H1 (cell line): ENCODE data around the gene BCO2. TPM values are rescaled to one million over a fixed set of nuclear protein-coding genes. Genes with fewer than 3 reads are reported as not detected.

Experiments
- CTCF ChIA-PET: fragments of 300-600 bp; sonication (Branson Sonifier 250); formaldehyde crosslinking; loops from one replicate; lab custom pipeline; 2021; ENCODE audit not compliant: partially characterized antibody; lab: Charles Lee
- POLR2A ChIA-PET: fragments of 300-600 bp; sonication (Branson Sonifier 250); formaldehyde crosslinking; loops from one replicate; lab custom pipeline; 2021; ENCODE audit warnings: inconsistent platforms; ENCODE audit not compliant: partially characterized antibody; lab: Charles Lee
- DNase-seq, 2 experiments: peaks; one replicate each; pipeline versions ENCODE4 v3.0.0 to v3.0.0-alpha.2; 2010 to 2022; ENCODE audit warnings: low spot score in 2 of 2, low read depth in 1 of 2, mixed read lengths in 1 of 2
- FAIRE-seq: peaks from 2 replicates; lab custom pipeline; 2011; peaks lifted over from hg19 to GRCh38; lab: Jason Lieb, UNC
- H2AFZ ChIP-seq: 2 replicates; pipeline ENCODE4 v1.8.1; 2012; ENCODE audit warnings: low read length, inconsistent platforms
- H2AK5ac ChIP-seq: 2 replicates; pipeline ENCODE4 v1.6.1; 2013; ENCODE audit warnings: low read depth, low read length
- H2BK120ac ChIP-seq: replicated peaks from 2 replicates; pipeline ENCODE3; 2013; ENCODE audit warnings: low read depth, low read length, inconsistent platforms
- H2BK12ac ChIP-seq: 2 replicates; pipeline ENCODE4 v1.6.1; 2013; ENCODE audit warnings: low read depth, low read length
- H2BK15ac ChIP-seq: 2 replicates; pipeline ENCODE4 v1.6.1; 2013; ENCODE audit warnings: low read length
- H2BK20ac ChIP-seq: 2 replicates; pipeline ENCODE4 v1.6.1; 2013; ENCODE audit warnings: low read length
- H2BK5ac ChIP-seq: 2 replicates; pipeline ENCODE4 v1.6.1; 2013; ENCODE audit warnings: low read depth, low read length
- H3K14ac ChIP-seq: 2 replicates; pipeline ENCODE4 v1.6.1; 2013; ENCODE audit warnings: inconsistent platforms; ENCODE audit not compliant: insufficient read length
- H3K18ac ChIP-seq: 2 replicates; pipeline ENCODE4 v1.6.1; 2013; ENCODE audit warnings: low read length; ENCODE audit errors: extremely low read depth
- H3K23ac ChIP-seq: 2 replicates; pipeline ENCODE4 v1.6.1; 2013; ENCODE audit warnings: inconsistent platforms; ENCODE audit not compliant: insufficient read length
- H3K23me2 ChIP-seq: 2 replicates; pipeline ENCODE4 v1.6.1; 2013; ENCODE audit warnings: low read depth, low read length
- H3K27ac ChIP-seq: 2 replicates; pipeline ENCODE4 v1.6.1; 2011; ENCODE audit warnings: low read depth, low read length, inconsistent platforms
- H3K27me3 ChIP-seq, 4 experiments: replicated peaks in 1 of 4; 1 replicate in 1 of 4; 2 replicates in 3 of 4; pipeline versions ENCODE4 v1.6.1 to v1.8.1; 2011 to 2013; ENCODE audit warnings: low read length in 3 of 4, mild to moderate bottlenecking in 3 of 4, inconsistent platforms in 2 of 4, mixed read lengths in 2 of 4, moderate library complexity in 1 of 4; ENCODE audit not compliant: control insufficient read depth in 3 of 4, insufficient read depth in 3 of 4; ENCODE audit errors: extremely low read depth in 1 of 4
- H3K36me3 ChIP-seq, 4 experiments: 2 replicates each; pipeline versions ENCODE4 v1.6.1 to v1.8.1; 2011 to 2013; ENCODE audit warnings: mild to moderate bottlenecking in 4 of 4, low read length in 3 of 4, moderate library complexity in 2 of 4, control low read depth in 1 of 4, inconsistent platforms in 1 of 4; ENCODE audit not compliant: insufficient read depth in 4 of 4, control insufficient read depth in 2 of 4
- H3K4ac ChIP-seq: replicated peaks from 2 replicates; pipeline ENCODE3; 2013; ENCODE audit warnings: low read length, low read depth, mixed read lengths, inconsistent platforms; ENCODE audit not compliant: insufficient read length
- H3K4me1 ChIP-seq, 4 experiments: replicated peaks in 1 of 4; 1 replicate in 1 of 4; 2 replicates in 3 of 4; pipeline versions ENCODE4 v1.6.1 to v1.8.1; 2011 to 2013; ENCODE audit warnings: low read length in 3 of 4, inconsistent platforms in 2 of 4, mixed read lengths in 1 of 4; ENCODE audit not compliant: insufficient read depth in 4 of 4, control insufficient read depth in 3 of 4
- H3K4me2 ChIP-seq, 2 experiments: 2 replicates each; pipeline versions ENCODE4 v1.6.1 to v1.8.1; 2011 to 2013; ENCODE audit warnings: low read depth in 2 of 2, low read length in 2 of 2, control low read depth in 1 of 2, inconsistent platforms in 1 of 2, mild to moderate bottlenecking in 1 of 2; ENCODE audit not compliant: insufficient read depth in 1 of 2
- H3K4me3 ChIP-seq, 4 experiments: fragments of 200-600, 300-600 bp in 1 of 4; sonication (generic), shearing (Covaris generic), sonication (Bioruptor Twin) in 1 of 4; 2 replicates each; pipeline versions ENCODE4 v1.5.1 to v1.8.1; 2011 to 2016; ENCODE audit warnings: low read length in 4 of 4, low read depth in 3 of 4, control low read depth in 2 of 4, inconsistent platforms in 2 of 4, mild to moderate bottlenecking in 2 of 4, mixed read lengths in 1 of 4, moderate library complexity in 1 of 4; ENCODE audit not compliant: insufficient read depth in 2 of 4; ENCODE audit errors: extremely low read depth in 1 of 4
- H3K56ac ChIP-seq: replicated peaks from 2 replicates; pipeline ENCODE3; 2013; ENCODE audit warnings: low read depth, mild to moderate bottlenecking, mixed read lengths, low read length, inconsistent platforms; ENCODE audit not compliant: insufficient read length
- H3K79me1 ChIP-seq: 2 replicates; pipeline ENCODE4 v1.6.1; 2013; ENCODE audit warnings: low read depth, low read length, control low read depth
- H3K79me2 ChIP-seq, 2 experiments: 2 replicates each; pipeline versions ENCODE4 v1.6.1 to v1.8.1; 2012 to 2013; ENCODE audit warnings: low read length in 2 of 2, mild to moderate bottlenecking in 2 of 2, inconsistent platforms in 1 of 2; ENCODE audit not compliant: insufficient read depth in 2 of 2, control insufficient read depth in 1 of 2
- H3K9ac ChIP-seq, 4 experiments: replicated peaks in 1 of 4; 1 replicate in 1 of 4; 2 replicates in 3 of 4; pipeline versions ENCODE4 v1.6.1 to v1.8.1; 2011 to 2013; ENCODE audit warnings: low read depth in 3 of 4, low read length in 3 of 4, control low read depth in 2 of 4, mild to moderate bottlenecking in 2 of 4, moderate library complexity in 2 of 4, inconsistent platforms in 1 of 4; ENCODE audit errors: extremely low read depth in 1 of 4
- H3K9me3 ChIP-seq, 2 experiments: 2 replicates each; pipeline versions ENCODE4 v1.6.1 to v1.8.1; 2012 to 2013; ENCODE audit warnings: mild to moderate bottlenecking in 2 of 2, moderate library complexity in 2 of 2, control low read depth in 1 of 2, inconsistent platforms in 1 of 2, low read depth in 1 of 2, low read length in 1 of 2, mixed read lengths in 1 of 2; ENCODE audit not compliant: insufficient read depth in 2 of 2
- H4K20me1 ChIP-seq, 2 experiments: replicated peaks in 1 of 2; 2 replicates each; pipeline versions ENCODE3 to v1.8.1; 2011 to 2013; ENCODE audit warnings: inconsistent platforms in 2 of 2, low read length in 2 of 2, mild to moderate bottlenecking in 1 of 2; ENCODE audit not compliant: insufficient read depth in 2 of 2, control insufficient read depth in 1 of 2
- H4K5ac ChIP-seq: 2 replicates; pipeline ENCODE4 v1.6.1; 2013; ENCODE audit warnings: low read length, low read depth, mixed read lengths, inconsistent platforms; ENCODE audit not compliant: insufficient read length
- H4K8ac ChIP-seq: 2 replicates; pipeline ENCODE4 v1.8.0; 2013; ENCODE audit warnings: mild to moderate bottlenecking, moderate library complexity, low read length, inconsistent platforms; ENCODE audit not compliant: insufficient read depth; ENCODE audit errors: extremely low read depth
- H4K91ac ChIP-seq: replicated peaks from 2 replicates; pipeline ENCODE3; 2013; ENCODE audit warnings: low read length, mixed read lengths, inconsistent platforms; ENCODE audit not compliant: insufficient read length
- RAD21 ChIP-seq, 2 experiments: IDR thresholded peaks in 1 of 2; conservative IDR thresholded peaks in 1 of 2; 2 replicates each; pipeline ENCODE4 v1.6.1; 2011; ENCODE audit warnings: low read depth in 2 of 2, low read length in 2 of 2, improper control_type of control experiment in 1 of 2, inconsistent platforms in 1 of 2, mild to moderate bottlenecking in 1 of 2, moderate library complexity in 1 of 2
- SIN3A ChIP-seq, 2 experiments: IDR thresholded peaks in 1 of 2; conservative IDR thresholded peaks in 1 of 2; 2 replicates each; pipeline ENCODE4 v1.6.1; 2011 to 2012; ENCODE audit warnings: low read length in 2 of 2, improper control_type of control experiment in 1 of 2, low read depth in 1 of 2, mild to moderate bottlenecking in 1 of 2
- SIRT6 ChIP-seq: IDR thresholded peaks from one replicate; pipeline ENCODE4 v1.7.1; 2012; ENCODE audit warnings: low read length, inconsistent platforms
- WGBS, 2 experiments: shearing (Covaris generic) in 1 of 2; methylation state at CpG; one replicate each; pipeline versions ENCODE4 v1.1.6 to v1.1.7; 2013 to 2015; ENCODE audit warnings: low lambda C conversion rate in 2 of 2, mixed read lengths in 2 of 2, inconsistent platforms in 1 of 2, low coverage in 1 of 2, missing lambda C conversion rate in 1 of 2; ENCODE audit not compliant: insufficient replicate concordance in 2 of 2, insufficient coverage in 1 of 2, insufficient read length in 1 of 2; ENCODE audit errors: extremely low coverage in 1 of 2, missing lambda C conversion rate in 1 of 2; 5-methylcytosine and 5-hydroxymethylcytosine counted together
- polyA plus RNA-seq, 7 experiments: library from polyadenylated mRNA; depleted of rRNA in 3 of 7; stranded (reverse) in 5 of 7; unstranded in 2 of 7; fragments of >200 nt in 5 of 7; fragments of 200-250 nt in 2 of 7; gene quantifications; 1 replicate in 5 of 7; 2 replicates in 1 of 7; 4 replicates in 1 of 7; pipeline versions ENCODE4 v1.2.1 to v1.2.3, GENCODE V29; 2011 to 2013; ENCODE audit warnings: missing spikeins in 2 of 7, mixed read lengths in 2 of 7
- total RNA-seq: library from RNA; stranded (reverse); fragmentation: NEBNext Ultra II Directional; extraction: Animal tissue kit (Norgen Biotek cat#: 25700); gene quantifications from 2 replicates; pipeline ENCODE4 v1.2.1, GENCODE V29; 2021

The BCO2 gene
- total and polyA plus RNA-seq, 2 of the 8 experiments (the other 6 are each of a cell fraction or from before 2014, with no cell fraction given) = 0.42 to 0.82 TPM

DNA sequence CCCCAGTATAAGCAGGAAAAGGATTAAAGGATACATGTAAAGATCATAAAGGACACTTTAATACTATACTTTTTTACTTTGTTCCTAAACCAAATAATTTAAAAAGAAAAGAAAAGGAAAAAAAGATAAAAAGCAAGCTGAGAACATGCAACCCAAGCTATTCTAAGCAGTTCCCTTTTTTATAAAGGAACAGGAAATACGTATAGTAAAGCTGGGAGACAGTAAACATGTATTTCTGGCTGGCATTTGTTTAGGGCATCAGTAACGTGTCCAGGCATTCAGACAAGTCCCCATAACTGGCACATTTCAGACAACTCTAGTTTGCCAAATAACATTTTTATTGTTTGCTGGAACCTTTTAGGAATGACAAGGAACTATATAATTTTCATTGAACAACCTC, 24.9 kb downstream of the BCO2 start:
- ChIA-PET CTCF (interaction anchor here (0.7 to 0.8 kb wide), 2 partner anchors 25 to 88 kb away, joined by 3 read pairs; partner anchors contain the start of gene BCO2), POLR2A (interaction anchor here (0.7 kb wide), 1 partner anchor 288 kb away, joined by 3 read pairs; no protein-coding TSS in a partner anchor)

More for the DNA sequence above, 24.9 kb downstream of the BCO2 start:
- no peak overlapping the region for H2AK5ac ChIP-seq
- H3K9me3 ChIP-seq = no peaks in the 10 kb centered on the region
- no peak overlapping the region for H3K23ac ChIP-seq
- H3K4me3 ChIP-seq = no peak overlapping the region
- H3K9ac ChIP-seq = no peak overlapping the region
- H3K79me2 ChIP-seq = no peaks in the 10 kb centered on the region
- H3K36me3 ChIP-seq = no peaks in the 10 kb centered on the region
- H3K4me1 ChIP-seq = no peaks in the 10 kb centered on the region
- DNase-seq (no peak), FAIRE-seq (no peak)
- no peak overlapping the region for H4K91ac ChIP-seq
- no peak overlapping the region for H3K27ac ChIP-seq
- no peak overlapping the region for H2BK5ac ChIP-seq
- no peak overlapping the region for H4K8ac ChIP-seq
- no peak overlapping the region for H2BK120ac ChIP-seq
- H2AFZ ChIP-seq = no peak overlapping the region
- H4K5ac ChIP-seq = no peak overlapping the region
- H2BK15ac ChIP-seq = no peak overlapping the region
- no peak overlapping the region for H3K4me2 ChIP-seq
- no peak overlapping the region for H3K4ac ChIP-seq
- no peak for TF ChIP-seq RAD21 (IDR thresholded peaks at IDR 0.05 in 1 of 2, conservative IDR thresholded peaks at IDR 0.05 in 1 of 2; ENCODE audit: low read depth in 2 of 2, low read length in 2 of 2)
- TF ChIP-seq SIN3A (conservative IDR thresholded peaks at IDR 0.05 in 1 of 2, IDR thresholded peaks at IDR 0.05 in 1 of 2; ENCODE audit: low read depth in 1 of 2, low read length in 2 of 2) = no peak
- TF ChIP-seq SIRT6 = no peak
- TF ChIP-seq, all 59 proteins: peak for 0
- WGBS, 2 experiments = 36% methylated on average over 2 of the region's 2 CpGs; no CpG with 5 or more reads in 1 of the 2 experiments
- Histone ChIP-seq H2BK20ac (no peak overlapping the region), H3K14ac (no peak overlapping the region), H3K56ac (no peak overlapping the region), H3K23me2 (no peaks in the 10 kb centered on the region), H3K27me3 (no peaks in the 10 kb centered on the region; a peak in 1 of 7 replicates), H3K79me1 (no peaks in the 10 kb centered on the region), H3K18ac (no peak overlapping the region), H4K20me1 (no peaks in the 10 kb centered on the region), H2BK12ac (no peak overlapping the region)
